ENCODE data around the gene RAD51D. TPM values are rescaled to one million over a fixed set of nuclear protein-coding genes. Genes with fewer than 3 reads are reported as not detected.

The RAD51D gene
- total RNA-seq, 4 donors from 2014 or later = 8.9 to 12.8 (median 10.7) TPM

DNA sequence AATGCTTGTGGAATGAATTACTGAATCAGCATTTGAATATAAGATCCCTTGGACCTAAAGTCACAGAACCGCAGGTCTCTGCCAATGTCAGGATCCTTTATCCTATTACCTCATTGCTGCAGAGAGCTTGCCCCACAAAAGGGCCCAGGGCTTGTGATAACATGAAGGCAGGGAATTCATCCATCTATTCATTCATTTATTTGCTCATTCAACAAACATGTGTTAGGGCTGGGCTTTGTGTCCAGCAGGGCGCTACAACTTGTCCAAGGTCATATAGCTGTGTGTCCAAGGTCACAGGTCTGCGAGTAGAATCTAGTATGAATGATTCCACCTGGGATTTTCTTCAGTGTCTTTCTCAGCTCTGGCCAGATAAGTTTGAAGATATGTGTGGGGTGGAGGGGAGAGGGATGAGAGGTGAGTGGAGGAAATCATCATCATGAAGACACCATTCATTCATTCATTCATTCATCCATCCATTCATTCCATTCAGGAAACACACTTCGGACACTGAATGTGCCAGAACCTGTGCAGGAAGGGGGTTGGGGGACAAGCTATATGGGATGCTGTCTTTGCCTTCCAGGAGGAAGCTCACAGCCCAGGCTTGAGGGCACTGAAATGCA, 26.7 kb upstream of the RAD51D start:
- peaks cover 3 to 11% (median 11%) of the 10 kb centered on the region in 4 donors for H3K4me1 ChIP-seq
- no peak overlapping the region for H3K27ac ChIP-seq (replicated peaks in 1 of 4)
- TF ChIP-seq CTCF (IDR thresholded peaks at IDR 0.05) (no peak), POLR2A (IDR thresholded peaks at IDR 0.05; ENCODE audit: low read depth) (no peak), EP300 (IDR thresholded peaks at IDR 0.05) (no peak), POLR2AphosphoS5 (IDR thresholded peaks at IDR 0.05) (no peak)
- peaks cover 0 to 3% (median 0%) of the 10 kb centered on the region in 4 donors for H3K27me3 ChIP-seq
- no peak overlapping the region for H3K4me3 ChIP-seq
- no peak for DNase-seq (ENCODE audit: extremely low spot score)
- 58% methylated on average over 4 of the region's 4 CpGs for WGBS
- no peaks in the 10 kb centered on the region for H3K9me3 ChIP-seq
- peaks cover 0 to 7% (median 0%) of the 10 kb centered on the region in 4 donors for H3K36me3 ChIP-seq
- intact Hi-C loops (cut with DNase I) = no loop called here

GRCh38 chr17:35144840-35145239, 25.2 kb upstream of the RAD51D start:
- DNase-seq (ENCODE audit: extremely low spot score) = no peak
- TF ChIP-seq EP300 (IDR thresholded peaks at IDR 0.05) = no peak
- no peak for TF ChIP-seq POLR2A (IDR thresholded peaks at IDR 0.05; ENCODE audit: low read depth)
- no peak for TF ChIP-seq POLR2AphosphoS5 (IDR thresholded peaks at IDR 0.05)
- Histone ChIP-seq H3K36me3 (peaks cover 0 to 4% (median under 1%) of the 10 kb centered on the region in 4 donors), H3K27me3 (peaks cover 0 to 3% (median 0%) of the 10 kb centered on the region in 4 donors), H3K9me3 (no peaks in the 10 kb centered on the region), H3K4me3 (no peak overlapping the region), H3K4me1 (peaks cover 12 to 26% (median 23%) of the 10 kb centered on the region in 4 donors), H3K27ac (replicated peaks in 1 of 4) (no peak overlapping the region)
- intact Hi-C loops (cut with DNase I) = loop anchor here (5.0 kb wide), 1 partner anchor 97 kb away; the partner anchor contains the start of gene SLFN5
- WGBS = 82% methylated on average over 4 of the region's 4 CpGs

- TF ChIP-seq POLR2A (IDR thresholded peaks at IDR 0.05; ENCODE audit: low read depth) (no peak), CTCF (IDR thresholded peaks at IDR 0.05) (peak in 1 of 3 experiments; percentile 12)
- Histone ChIP-seq H3K27ac (replicated peaks in 1 of 4) (peak overlapping the region in 2 of 4 donors; percentile 39 to 56), H3K27me3 (peaks cover 0 to under 1% (median 0%) of the 10 kb centered on the region in 4 donors), H3K4me3 (peak overlapping the region; percentile 70 to 91 (median 74)), H3K9me3 (no peaks in the 10 kb centered on the region), H3K36me3 (peaks cover 11 to 26% (median 23%) of the 10 kb centered on the region in 4 donors), H3K4me1 (peaks cover 12 to 29% (median 23%) of the 10 kb centered on the region in 4 donors)
- WGBS = 62% methylated on average over 8 of the region's 8 CpGs
- no peak for DNase-seq (ENCODE audit: extremely low spot score)
- intact Hi-C loops (cut with DNase I) = loop anchor here (5.0 kb wide), 1 partner anchor 100 kb away; the partner anchor contains the start of gene SLFN5
Observed at GRCh38 chr17:35142467-35142796, 22.8 kb upstream of the RAD51D start.

DNA sequence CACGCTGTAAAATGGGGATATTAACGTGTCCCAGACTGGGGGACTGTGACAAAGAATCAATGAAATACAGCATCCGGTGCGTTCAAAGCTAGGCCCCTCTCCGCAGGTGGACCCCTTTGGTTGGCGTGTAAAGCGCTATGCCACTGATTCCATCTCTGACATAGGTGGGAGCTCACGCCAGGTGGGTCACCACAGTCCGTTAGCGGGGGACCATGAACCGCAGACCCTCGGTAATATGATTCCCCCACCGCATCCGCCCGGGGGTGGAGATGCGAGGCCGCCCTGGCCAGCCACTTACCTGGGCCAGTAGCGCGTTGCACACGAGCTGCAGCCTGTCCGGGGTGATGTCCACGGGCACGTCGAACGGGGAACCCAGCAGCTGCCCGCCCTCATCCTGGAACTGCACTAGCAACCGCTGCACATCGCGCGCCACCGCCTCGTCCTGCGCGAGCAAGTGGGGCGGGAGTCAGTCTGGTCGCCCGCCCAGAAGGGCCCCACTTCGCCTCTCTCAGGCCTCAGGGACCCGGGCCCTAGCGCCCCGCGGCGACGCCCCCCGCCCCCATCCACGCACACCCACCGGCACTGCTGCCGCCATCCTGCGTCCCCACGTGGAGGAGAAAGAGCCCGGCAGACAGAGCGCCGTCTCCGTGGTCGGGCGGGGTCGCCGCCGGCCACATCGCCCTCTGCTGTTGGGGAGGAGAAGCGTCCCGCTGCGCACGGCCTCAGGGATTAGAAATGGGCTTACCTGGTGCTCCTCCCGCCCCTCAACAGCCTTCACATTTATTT, 22.2 kb upstream of the RAD51D start, which contains the start of gene NLE1:
Gene NLE1 (minus strand): TSS at position 623 of the 786 bp plus-strand sequence. CDS start 28 bp downstream, at position 595.
- intact Hi-C loops (cut with DNase I) = loop anchor here (5.0 kb wide), 1 partner anchor 100 kb away; the partner anchor contains the start of gene SLFN5
- no peaks in the 10 kb centered on the region for H3K9me3 ChIP-seq
- H3K4me1 ChIP-seq = peaks cover 12 to 29% (median 23%) of the 10 kb centered on the region in 4 donors
- DNase-seq (ENCODE audit: extremely low spot score) = no peak
- H3K27me3 ChIP-seq = no peaks in the 10 kb centered on the region
- peak within 1 kb of the TSS; percentile 70 to 91 (median 74) for H3K4me3 ChIP-seq
- no peak for TF ChIP-seq EP300 (IDR thresholded peaks at IDR 0.05)
- peak; percentile 49 to 82 for TF ChIP-seq POLR2AphosphoS5 (IDR thresholded peaks at IDR 0.05)
- TF ChIP-seq CTCF (IDR thresholded peaks at IDR 0.05) = peak; percentile 89 to 98 (median 96)
- peak within 1 kb of the TSS in 3 of 4 donors; percentile 1 to 56 (median 39) for H3K27ac ChIP-seq (replicated peaks in 1 of 4)
- H3K36me3 ChIP-seq = peaks cover 16 to 32% (median 29%) of the 10 kb centered on the region in 4 donors
- under 1% methylated on average over 18 of the region's 65 CpGs for WGBS

GRCh38 chr17:35138218-35138617, 18.6 kb upstream of the RAD51D start:
- Histone ChIP-seq H3K36me3 (peaks cover 38 to 68% (median 66%) of the 10 kb centered on the region in 4 donors), H3K27me3 (no peaks in the 10 kb centered on the region), H3K4me3 (no peak overlapping the region), H3K27ac (replicated peaks in 1 of 4) (no peak overlapping the region), H3K9me3 (no peaks in the 10 kb centered on the region), H3K4me1 (peaks cover 12 to 29% (median 23%) of the 10 kb centered on the region in 4 donors)
- DNase-seq (ENCODE audit: extremely low spot score) = no peak
- 96% methylated on average over 6 of the region's 6 CpGs for WGBS
- no peak for TF ChIP-seq EP300 (IDR thresholded peaks at IDR 0.05)
- TF ChIP-seq POLR2AphosphoS5 (IDR thresholded peaks at IDR 0.05) = no peak
- TF ChIP-seq CTCF (IDR thresholded peaks at IDR 0.05) = no peak
- no peak for TF ChIP-seq POLR2A (IDR thresholded peaks at IDR 0.05; ENCODE audit: low read depth)
- intact Hi-C loops (cut with DNase I) = no loop called here
